Stimulated activated CD8-positive, alpha-beta memory T cell treated with anti-CD3 and anti-CD28 coated beads, Interleukin-7, amount 100 ng/mL, for 4 hours (primary cell): ENCODE results near the gene JRKL.
"Not testable (repeated sequence)": the region's sequence is repeated elsewhere in the genome, so short reads cannot be mapped to it uniquely, and the experiment has no call there.

Source experiments
- DNase-seq, 2 donors: peaks; one replicate each; pipeline ENCODE4 v3.0.0-alpha.2; 2020; ENCODE audit warnings: low read depth in 2 of 2

Gene JRKL

DNA sequence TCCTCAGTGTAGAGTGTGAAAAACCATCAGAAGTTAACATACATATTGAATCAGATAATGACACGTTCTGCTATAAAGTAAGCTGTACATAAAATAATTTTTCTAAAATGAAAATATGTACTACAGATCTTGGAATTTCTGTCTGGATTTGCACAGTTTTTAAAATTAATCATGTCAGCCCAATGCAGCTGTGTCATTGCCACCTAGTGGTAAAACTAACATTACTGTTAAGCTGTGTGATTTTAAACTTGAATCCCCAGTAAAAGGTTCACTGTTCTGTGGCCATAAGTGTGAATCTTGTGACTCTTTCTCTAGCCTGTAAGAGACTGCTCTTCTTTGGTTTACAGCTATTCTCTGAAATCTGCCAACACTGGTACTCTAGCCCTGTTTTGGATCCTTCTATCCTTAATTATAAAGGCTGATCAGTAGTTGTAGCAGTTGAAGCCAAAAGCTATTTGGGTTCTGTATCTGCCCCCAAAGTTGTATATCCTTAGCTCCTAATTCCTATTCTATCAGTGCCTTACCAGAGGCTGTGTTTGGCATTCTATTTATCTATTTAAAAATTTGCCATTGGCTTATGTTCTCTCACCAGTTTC lies 4.0 kb downstream of the JRKL start:
- no peak for DNase-seq

DNA sequence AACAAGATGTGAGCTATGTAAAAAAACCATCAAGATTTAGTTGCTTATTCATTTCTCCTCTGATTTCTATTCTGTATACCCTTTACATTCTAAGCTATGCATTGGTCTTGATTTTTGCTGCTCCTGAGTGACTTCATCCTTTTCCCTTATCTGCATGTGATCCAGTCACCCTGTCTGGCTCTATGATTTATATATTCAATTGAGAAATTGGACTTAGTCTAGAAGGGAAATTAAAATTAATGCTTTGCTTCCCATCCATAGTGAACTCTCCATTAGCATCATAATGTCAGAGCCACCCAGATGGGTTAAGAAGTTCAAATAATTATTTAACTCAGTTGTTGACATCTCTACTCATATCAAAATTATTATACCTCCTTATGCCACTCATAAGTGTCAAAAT lies 5.0 kb downstream of the JRKL start:
- DNase-seq, result no peak

DNA sequence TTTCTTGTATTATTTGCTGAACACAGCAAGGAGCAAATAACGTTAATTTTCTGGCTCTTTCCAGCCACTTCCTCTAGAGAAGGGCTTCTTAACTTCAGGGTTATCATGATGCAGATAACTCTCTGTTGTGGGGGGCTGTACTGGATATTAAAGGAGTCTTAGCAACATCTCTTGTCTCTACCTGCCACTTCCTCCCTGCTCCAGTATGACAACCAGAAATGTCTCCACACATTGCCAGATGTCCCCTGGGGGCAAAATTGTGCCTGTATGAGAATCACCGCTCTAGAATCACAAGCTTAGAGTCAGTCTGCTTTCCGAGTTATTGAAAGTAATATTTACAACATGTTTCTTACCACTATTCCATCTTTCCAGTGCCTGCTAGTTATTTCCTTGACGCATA lies 6.8 kb downstream of the JRKL start:
- no peak for DNase-seq

DNA sequence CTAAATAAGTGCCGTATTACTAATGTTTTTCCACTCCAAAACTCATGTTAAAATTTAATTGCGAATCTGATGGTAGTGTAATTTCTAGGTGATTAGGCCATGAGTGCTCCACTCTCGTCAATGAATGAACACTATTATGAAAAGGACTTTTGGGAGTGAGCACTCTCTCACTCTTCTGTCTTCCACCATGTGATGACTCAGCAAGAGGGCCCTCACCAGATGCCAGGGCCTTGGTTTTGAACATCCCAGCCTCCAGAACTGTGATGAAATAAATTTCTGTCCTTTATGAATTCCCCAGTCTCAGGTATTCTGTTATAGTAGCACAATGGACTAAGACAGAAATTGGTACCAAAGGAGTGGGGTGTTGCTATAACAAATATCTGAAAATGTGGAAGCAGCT lies 8.1 kb downstream of the JRKL start:
- DNase-seq, result no peak

DNA sequence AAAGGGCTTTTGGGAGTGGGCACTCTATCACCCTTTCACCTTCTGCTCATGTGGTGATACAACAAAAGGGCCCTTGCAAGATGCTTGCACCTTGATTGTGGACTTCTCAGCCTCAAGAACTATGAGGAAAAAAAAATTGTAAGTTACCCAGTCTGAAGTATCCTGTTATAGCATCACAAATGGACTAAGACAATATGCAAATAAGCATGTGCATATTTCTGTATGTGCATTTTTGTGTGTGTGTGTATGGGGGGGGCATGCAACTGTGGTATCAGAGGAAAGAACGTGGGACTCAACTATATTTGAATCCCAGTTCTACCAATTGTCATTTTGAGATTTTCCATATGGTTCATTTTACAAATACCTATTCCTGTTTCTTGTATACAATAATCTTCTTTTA lies 10.9 kb downstream of the JRKL start:
- no peak for DNase-seq

DNA sequence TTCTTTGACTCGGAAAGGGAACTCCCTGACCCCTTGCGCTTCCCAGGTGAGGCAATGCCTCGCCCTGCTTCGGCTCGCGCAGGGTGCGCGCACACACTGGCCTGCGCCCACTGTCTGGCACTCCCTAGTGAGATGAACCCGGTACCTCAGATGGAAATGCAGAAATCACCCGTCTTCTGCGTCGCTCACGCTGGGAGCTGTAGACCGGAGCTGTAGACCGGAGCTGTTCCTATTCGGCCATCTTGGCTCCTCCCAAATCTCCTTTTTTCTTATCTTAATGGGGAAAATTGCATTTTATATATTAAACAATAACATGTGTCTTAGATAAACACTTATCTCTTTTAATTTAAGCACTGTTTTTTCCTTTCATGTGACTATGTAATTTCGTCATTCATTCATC lies 21.6 kb downstream of the JRKL start:
- not testable (repeated sequence) for DNase-seq

DNA sequence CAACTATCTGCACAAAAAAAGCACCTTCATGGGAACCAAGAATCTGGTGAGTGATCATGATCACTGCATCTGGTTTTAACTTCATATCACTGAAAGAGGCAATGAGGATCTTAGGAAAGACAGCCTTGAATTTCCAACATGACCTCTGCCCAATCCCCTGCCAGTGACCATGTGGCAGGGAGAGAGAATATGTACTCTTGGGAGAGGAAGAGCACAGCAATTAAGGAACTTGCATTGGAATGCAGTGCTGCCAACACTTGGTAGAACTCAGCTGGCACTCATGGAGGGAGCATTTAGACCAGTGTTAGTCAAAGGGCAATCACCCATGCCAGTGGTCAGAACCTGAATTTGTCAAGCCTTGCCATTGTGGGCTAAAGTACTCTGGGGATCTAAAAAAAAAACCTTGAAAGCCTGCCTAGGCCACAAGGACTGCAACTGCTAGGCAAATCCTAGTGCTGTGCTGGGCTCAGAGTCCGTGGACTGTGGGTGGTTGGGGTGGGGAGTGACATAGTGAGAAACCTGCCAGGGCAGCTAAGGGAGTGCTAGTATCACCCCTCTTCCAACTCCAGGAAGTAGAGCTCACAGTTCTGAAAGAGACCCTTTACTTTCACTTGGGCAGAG lies 23.1 kb downstream of the JRKL start:
- DNase-seq, result no peak

DNA sequence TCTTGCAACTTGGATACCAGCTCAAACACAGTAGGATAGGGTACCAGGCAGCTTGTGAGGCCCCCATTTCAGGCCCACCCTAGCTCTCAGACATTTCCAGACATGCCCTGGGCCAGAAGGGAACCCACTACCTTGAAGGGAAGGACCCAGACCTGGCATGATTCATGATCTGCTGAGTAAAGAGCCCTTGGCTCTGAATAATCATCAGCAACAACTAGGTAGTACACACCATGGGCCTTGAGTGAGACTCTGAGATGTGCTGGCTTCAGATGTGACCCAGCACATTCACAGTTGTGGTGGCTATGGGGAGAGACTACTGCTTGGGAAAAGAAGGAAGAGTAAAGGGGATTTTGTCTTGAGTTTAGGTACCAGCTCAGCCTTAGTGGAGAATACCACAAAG lies 23.6 kb downstream of the JRKL start:
- no peak for DNase-seq

DNA sequence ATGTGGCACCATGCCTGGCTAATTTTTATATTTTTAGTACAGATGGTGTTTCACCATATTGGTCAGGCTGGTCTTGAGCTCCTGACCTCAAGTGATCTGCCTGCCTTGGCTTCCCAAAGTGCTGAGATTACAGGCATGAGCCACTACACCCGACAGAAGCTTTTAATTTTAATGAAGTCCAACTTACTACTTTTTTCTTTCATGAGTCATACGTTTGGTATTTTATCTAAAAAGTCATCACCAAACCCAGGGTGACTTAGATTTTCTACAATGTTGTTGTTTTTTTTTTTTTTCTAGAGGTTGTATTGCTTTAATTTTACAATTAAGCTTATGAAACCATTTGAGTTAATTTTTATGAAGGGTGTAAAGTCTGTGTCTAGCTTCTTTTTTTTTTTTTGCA lies 34.9 kb downstream of the JRKL start:
- no peak for DNase-seq

DNA sequence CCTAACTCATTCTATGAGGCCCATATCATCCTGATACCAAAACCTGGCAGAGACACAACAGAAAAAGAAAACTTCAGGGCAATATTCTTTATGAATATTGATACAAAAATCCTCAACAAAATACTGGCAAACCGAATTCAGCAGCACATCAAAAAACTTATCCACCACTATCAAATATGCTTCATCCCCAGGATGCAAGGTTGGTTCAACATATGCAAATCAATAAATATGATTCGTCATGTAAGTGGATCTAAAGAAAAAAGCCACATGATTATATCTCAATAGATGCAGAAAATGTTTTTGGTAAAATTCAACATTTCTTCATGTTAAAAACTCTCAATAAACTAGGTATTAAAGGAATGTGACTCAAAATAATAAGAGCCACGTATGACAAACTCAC lies 40.9 kb downstream of the JRKL start:
- DNase-seq, result no peak

DNA sequence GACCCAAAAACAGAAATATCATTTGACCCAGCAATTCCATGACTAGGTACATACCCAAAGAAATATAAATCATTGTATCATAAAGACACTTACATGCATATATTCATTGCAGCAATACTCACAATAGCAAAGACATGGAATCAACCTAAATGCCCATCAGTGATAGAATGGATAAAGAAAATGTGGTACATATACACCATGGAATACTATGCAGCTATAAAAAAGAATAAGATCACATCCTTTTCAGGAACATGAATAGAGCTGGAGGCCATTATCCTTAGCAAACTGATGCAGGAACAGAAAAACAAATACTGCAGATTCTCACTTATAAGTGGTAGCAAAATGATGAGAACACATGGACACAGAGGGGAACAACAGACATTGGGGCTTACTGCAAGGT lies 42.8 kb downstream of the JRKL start:
- DNase-seq, result not testable (repeated sequence)
